ENCODE results near the gene USHBP1.
A peak's percentile ranks its signal among the peaks of the same experiment; 100 is the strongest.

Gene USHBP1

GRCh38 chr19:17210296-17210695 is 54.2 kb downstream of the USHBP1 start:
- no peak for DNase-seq (ENCODE audit: low spot score)

- DNase-seq (ENCODE audit: low spot score): peak; percentile 93
Measured at GRCh38 chr19:17209126-17210036, 55.2 kb downstream of the USHBP1 start.

GRCh38 chr19:17206736-17207581 is 57.6 kb downstream of the USHBP1 start:
- no peak for DNase-seq (ENCODE audit: low spot score)

- peak; percentile 65 for DNase-seq (ENCODE audit: low spot score)
Measured at GRCh38 chr19:17205237-17206140, 59.1 kb downstream of the USHBP1 start.

DNA sequence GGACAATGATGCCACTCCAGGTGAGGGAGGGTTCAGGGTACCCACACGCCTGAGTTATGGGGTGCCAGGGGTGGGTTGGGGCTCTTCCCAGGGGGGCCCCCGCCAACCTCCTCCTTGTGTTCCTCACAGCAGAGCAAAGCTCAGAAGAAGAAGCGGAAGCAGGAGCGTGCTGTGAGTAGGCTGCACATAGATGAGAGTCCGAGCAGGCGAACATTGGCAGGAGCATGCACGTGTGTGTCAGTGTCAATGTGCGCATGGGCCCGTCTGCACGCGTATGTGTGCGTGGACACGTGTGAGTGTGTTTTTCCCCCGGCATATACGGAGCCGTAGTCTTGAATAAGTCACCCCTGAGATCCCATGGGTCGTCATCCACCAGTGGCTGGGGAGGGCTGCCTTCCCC is 61.8 kb downstream of the USHBP1 start:
- DNase-seq (ENCODE audit: low spot score): no peak

GRCh38 chr19:17202249-17202648 is 62.3 kb downstream of the USHBP1 start:
- DNase-seq (ENCODE audit: low spot score): no peak

GRCh38 chr19:17200408-17201079 is 64.0 kb downstream of the USHBP1 start:
- DNase-seq (ENCODE audit: low spot score): no peak
